ENCODE data around the gene KLHL30.
"Not testable (repeated sequence)": the region's sequence is repeated elsewhere in the genome, so short reads cannot be mapped to it uniquely, and the experiment has no call there.

KLHL30 gene

DNA sequence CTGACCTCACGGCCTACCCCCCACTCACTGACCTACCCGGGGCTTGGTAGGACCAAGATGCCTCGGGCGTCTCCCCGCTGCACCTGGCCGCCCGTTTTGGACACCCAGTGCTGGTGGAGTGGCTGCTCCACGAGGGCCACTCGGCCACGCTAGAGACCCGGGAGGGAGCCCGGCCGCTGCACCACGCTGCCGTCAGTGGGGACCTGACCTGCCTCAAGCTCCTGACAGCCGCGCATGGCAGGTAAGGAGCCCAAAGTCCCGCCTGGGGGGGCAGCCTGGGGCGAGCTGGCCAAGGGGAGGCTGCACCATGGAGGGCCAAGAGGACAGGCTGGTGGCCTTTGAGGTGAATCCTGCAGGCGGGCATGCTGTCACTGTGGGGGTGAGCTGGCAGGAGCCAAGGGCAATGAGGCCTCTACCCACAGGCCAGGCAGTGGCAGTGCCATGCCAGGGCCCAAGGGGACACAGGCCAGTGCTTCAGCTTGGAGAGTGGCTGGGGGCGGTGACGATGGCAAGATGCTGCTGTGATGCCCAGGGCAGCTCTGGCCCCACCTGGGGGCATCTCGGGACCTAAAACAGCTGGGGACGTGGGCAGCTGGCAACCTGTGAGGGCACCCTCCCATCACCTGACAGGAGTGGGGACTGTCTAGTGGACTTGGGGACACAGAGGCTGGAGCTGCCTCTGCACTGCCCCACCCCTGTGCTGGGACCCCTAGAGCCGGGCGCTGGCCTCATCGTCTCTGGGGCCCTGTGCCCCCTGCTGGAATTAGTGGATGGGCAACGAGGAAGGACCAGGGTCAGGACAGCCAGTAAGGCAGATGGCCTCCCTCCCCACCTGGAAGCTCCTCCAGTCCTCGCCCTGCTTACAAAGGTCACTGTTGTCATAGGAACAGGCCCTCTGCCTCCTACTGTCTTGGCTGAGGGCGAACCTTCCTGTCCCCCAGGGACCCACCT is 36.3 kb upstream of the KLHL30 start:
- DNase-seq (ENCODE audit: low spot score): no peak

- DNase-seq (ENCODE audit: low spot score): no peak
These were observed 35.6 kb upstream of the KLHL30 start for GRCh38 chr2:238102865-238103264.

DNA sequence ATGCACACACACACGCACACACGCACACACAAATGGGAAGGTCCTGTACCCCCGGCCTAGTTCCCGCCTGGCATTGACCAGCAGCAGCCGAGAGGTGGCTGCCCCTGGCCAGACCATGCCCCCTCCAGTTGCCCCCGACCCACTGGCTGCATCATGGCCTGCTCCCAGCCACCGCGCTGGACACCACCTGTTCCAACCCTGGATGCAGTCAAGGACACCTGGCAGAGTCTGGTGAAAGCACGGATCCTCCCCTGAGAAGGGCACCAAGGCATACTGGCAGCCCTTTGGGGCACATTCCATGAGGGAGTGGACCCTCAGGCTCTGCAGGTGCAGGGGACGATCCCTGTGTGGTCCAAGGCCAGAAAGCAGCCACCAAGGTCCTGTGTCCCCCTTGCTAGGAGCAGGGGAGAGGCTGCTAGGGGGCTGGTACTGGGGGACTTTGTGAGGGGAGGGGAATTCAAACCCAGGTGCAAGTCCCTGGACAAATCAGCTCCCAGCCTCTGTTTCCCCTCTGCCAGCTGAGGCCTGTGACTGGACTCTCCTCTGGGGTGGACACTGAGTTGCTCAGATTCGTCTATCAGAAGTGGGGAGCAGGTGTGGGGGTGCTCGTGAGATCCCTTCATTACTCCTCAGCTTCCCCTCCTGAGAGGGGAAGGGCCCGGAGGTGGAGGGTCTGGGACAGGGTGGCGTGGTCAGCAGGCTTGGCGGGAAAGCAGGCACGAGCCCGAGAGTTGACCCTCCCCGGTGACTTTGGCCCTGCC is 34.8 kb upstream of the KLHL30 start:
- DNase-seq (ENCODE audit: low spot score): no peak

DNA sequence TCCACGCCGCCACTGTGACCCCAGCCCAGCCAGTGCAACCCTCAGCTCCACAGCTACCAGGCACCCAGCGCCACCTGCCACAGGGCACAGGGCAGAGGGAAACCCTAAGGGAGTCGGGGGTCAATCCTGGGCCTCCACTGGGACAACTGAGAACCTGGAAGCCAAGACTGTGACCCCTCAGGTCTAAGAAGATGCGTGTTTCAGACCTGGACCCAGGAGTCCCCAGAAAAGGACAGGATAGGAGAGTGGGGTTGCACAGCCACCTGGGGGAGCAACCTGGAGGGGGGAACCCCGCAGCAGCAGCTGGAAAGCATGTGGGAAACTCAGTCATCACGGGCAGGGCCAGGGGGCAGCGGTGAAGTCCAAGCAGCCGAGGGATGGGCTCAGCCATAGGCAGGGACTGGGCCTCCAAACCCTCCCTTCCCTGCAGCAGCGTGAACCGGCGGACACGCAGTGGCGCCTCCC is 34.2 kb upstream of the KLHL30 start:
- DNase-seq (ENCODE audit: low spot score): no peak

- no peak for DNase-seq (ENCODE audit: low spot score)
These were observed 33.6 kb upstream of the KLHL30 start for GRCh38 chr2:238104691-238105371.

- DNase-seq (ENCODE audit: low spot score): no peak
These were observed 32.7 kb upstream of the KLHL30 start for GRCh38 chr2:238105506-238106338.

- DNase-seq (ENCODE audit: low spot score): no peak
These were observed 32.1 kb upstream of the KLHL30 start for GRCh38 chr2:238106339-238106697.

- DNase-seq (ENCODE audit: low spot score): no peak
These were observed 31.6 kb upstream of the KLHL30 start for GRCh38 chr2:238106698-238107524.

GRCh38 chr2:238107525-238108422 is 30.7 kb upstream of the KLHL30 start:
- no peak for DNase-seq (ENCODE audit: low spot score)

- no peak for DNase-seq (ENCODE audit: low spot score)
These were observed 29.9 kb upstream of the KLHL30 start for GRCh38 chr2:238108423-238109183.

DNA sequence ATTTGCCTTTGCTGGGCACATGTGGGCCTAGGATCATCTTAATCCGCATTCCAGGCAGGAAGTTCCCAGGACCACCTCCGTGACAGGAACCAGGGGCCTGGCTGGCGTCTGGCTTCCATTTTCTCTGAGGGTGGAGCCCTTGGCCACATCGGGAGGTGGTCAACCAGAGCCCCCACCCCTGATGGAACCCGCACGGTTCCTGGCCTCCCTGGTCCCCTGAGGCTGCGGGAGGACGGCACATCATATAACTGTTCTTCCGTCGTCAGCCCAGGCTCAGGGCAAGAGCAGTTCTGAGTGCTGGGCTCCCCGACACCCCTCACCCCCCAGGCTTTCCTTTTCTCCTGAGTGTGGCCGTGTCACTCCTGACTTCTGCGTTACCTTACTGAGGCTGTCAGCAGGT is 24.9 kb upstream of the KLHL30 start:
- no peak for DNase-seq (ENCODE audit: low spot score)

GRCh38 chr2:238114331-238114841 is 24.1 kb upstream of the KLHL30 start:
- no peak for DNase-seq (ENCODE audit: low spot score)

- DNase-seq (ENCODE audit: low spot score): no peak
These were observed 23.4 kb upstream of the KLHL30 start for GRCh38 chr2:238114851-238115660.

GRCh38 chr2:238115709-238116108 is 22.8 kb upstream of the KLHL30 start:
- not testable (repeated sequence) for DNase-seq (ENCODE audit: low spot score)

- DNase-seq (ENCODE audit: low spot score): no peak
These were observed 21.9 kb upstream of the KLHL30 start for GRCh38 chr2:238116298-238117198.
